ENCODE measurements around the gene ZBTB25. TPM values are rescaled to one million over a fixed set of nuclear protein-coding genes. Genes with fewer than 3 reads are reported as not detected.
A peak's percentile ranks its signal among the peaks of the same experiment; 100 is the strongest.

Gene ZBTB25
- polyA plus RNA-seq, 1 donor (not counting 4 experiments of a cell fraction or from before 2014, with no cell fraction given) = 6.8 TPM

- Histone ChIP-seq H2AFZ (ENCODE audit: control insufficient read depth, low read length) (peak within 1 kb of the TSS; percentile 90), H3K79me2 (ENCODE audit: control insufficient read depth, insufficient read depth, low read length) (no peaks in the 10 kb centered on the region), H3K4me1 (ENCODE audit: control insufficient read depth, extremely low read depth, insufficient read depth, low read length) (peaks cover 20% of the 10 kb centered on the region), H3K9me1 (ENCODE audit: control insufficient read depth, extremely low read depth, insufficient read depth, low read length) (no peaks in the 10 kb centered on the region), H3K9ac (ENCODE audit: control insufficient read depth, extremely low read depth, insufficient read depth, low read length) (peak within 1 kb of the TSS; percentile 50), H3K4me3 (ENCODE audit: control insufficient read depth in 2 of 3, extremely low read depth in 1 of 3, insufficient read depth in 2 of 3, low read depth in 1 of 3, low read length in 3 of 3) (peak within 1 kb of the TSS; percentile 22 to 46 (median 44)), H3K36me3 (ENCODE audit: control insufficient read depth in 2 of 2, extremely low read depth in 1 of 2, insufficient read depth in 2 of 2, low read length in 2 of 2) (no peaks in the 10 kb centered on the region), H4K20me1 (ENCODE audit: control insufficient read depth, extremely low read depth, insufficient read depth, low read length) (no peaks in the 10 kb centered on the region), H3K27ac (ENCODE audit: control insufficient read depth, insufficient read depth, low read length) (peak within 1 kb of the TSS; percentile 25), H3K27me3 (ENCODE audit: control insufficient read depth, extremely low read depth, insufficient read depth, low read length) (no peaks in the 10 kb centered on the region), H3K9me3 (ENCODE audit: control insufficient read depth, low read depth, low read length) (no peaks in the 10 kb centered on the region), H3K4me2 (ENCODE audit: control insufficient read depth, extremely low read depth, insufficient read depth, low read depth, low read length) (peak within 1 kb of the TSS; percentile 79)
- FAIRE-seq (no peak), DNase-seq (ENCODE audit: low read depth, low spot score) (no peak)
- TF ChIP-seq EZH2 (IDR thresholded peaks at IDR 0.05; ENCODE audit: low read length) (no peak), CTCF (optimal IDR thresholded peaks at IDR 0.05 in 1 of 3, IDR thresholded peaks at IDR 0.05 in 1 of 3, conservative IDR thresholded peaks at IDR 0.05 in 1 of 3; ENCODE audit: extremely low read depth in 1 of 3, insufficient read depth in 2 of 3, low read length in 3 of 3) (no peak)
- dilution Hi-C loops (cut with MboI; ENCODE audit: extremely low pct_ligation_motif_present, low sequenced_read_pairs) = no loop called here
These were observed 46.4 kb upstream of the ZBTB25 start, which contains the start of gene PPP1R36 for GRCh38 chr14:64549791-64550620. PPP1R36 (plus strand) TSS chr14:64549961; CDS start chr14:64549998, 37 bp downstream.

GRCh38 chr14:64549016-64549415 lies 45.4 kb upstream of the ZBTB25 start:
- H2AFZ ChIP-seq (ENCODE audit: control insufficient read depth, low read length) = no peak overlapping the region
- TF ChIP-seq CTCF (optimal IDR thresholded peaks at IDR 0.05 in 1 of 3, IDR thresholded peaks at IDR 0.05 in 1 of 3, conservative IDR thresholded peaks at IDR 0.05 in 1 of 3; ENCODE audit: extremely low read depth in 1 of 3, insufficient read depth in 2 of 3, low read length in 3 of 3) = no peak
- TF ChIP-seq EZH2 (IDR thresholded peaks at IDR 0.05; ENCODE audit: low read length) = no peak

More at GRCh38 chr14:64549016-64549415, 45.4 kb upstream of the ZBTB25 start:
- dilution Hi-C loops (cut with MboI; ENCODE audit: extremely low pct_ligation_motif_present, low sequenced_read_pairs) = no loop called here
- Histone ChIP-seq H3K9me1 (ENCODE audit: control insufficient read depth, extremely low read depth, insufficient read depth, low read length) (no peaks in the 10 kb centered on the region), H3K4me3 (ENCODE audit: control insufficient read depth in 2 of 3, extremely low read depth in 1 of 3, insufficient read depth in 2 of 3, low read depth in 1 of 3, low read length in 3 of 3) (no peak overlapping the region), H3K27ac (ENCODE audit: control insufficient read depth, insufficient read depth, low read length) (no peak overlapping the region), H3K4me2 (ENCODE audit: control insufficient read depth, extremely low read depth, insufficient read depth, low read depth, low read length) (peak overlapping the region; percentile 79), H4K20me1 (ENCODE audit: control insufficient read depth, extremely low read depth, insufficient read depth, low read length) (no peaks in the 10 kb centered on the region), H3K4me1 (ENCODE audit: control insufficient read depth, extremely low read depth, insufficient read depth, low read length) (peaks cover 20% of the 10 kb centered on the region), H3K9ac (ENCODE audit: control insufficient read depth, extremely low read depth, insufficient read depth, low read length) (no peak overlapping the region), H3K27me3 (ENCODE audit: control insufficient read depth, extremely low read depth, insufficient read depth, low read length) (no peaks in the 10 kb centered on the region), H3K79me2 (ENCODE audit: control insufficient read depth, insufficient read depth, low read length) (no peaks in the 10 kb centered on the region), H3K36me3 (ENCODE audit: control insufficient read depth in 2 of 2, extremely low read depth in 1 of 2, insufficient read depth in 2 of 2, low read length in 2 of 2) (no peaks in the 10 kb centered on the region), H3K9me3 (ENCODE audit: control insufficient read depth, low read depth, low read length) (no peaks in the 10 kb centered on the region)
- DNase-seq (ENCODE audit: low read depth, low spot score) (no peak), FAIRE-seq (no peak)
